RPMI8226 (cell line): ENCODE data around the gene NFXL1.
A peak's percentile ranks its signal among the peaks of the same experiment; 100 is the strongest.
"Not testable (repeated sequence)": the region's sequence is repeated elsewhere in the genome, so short reads cannot be mapped to it uniquely, and the experiment has no call there.

Experiments used
- DNase-seq: peaks from one replicate; pipeline ENCODE4 v3.0.0-alpha.2; 2015

Gene NFXL1

DNA sequence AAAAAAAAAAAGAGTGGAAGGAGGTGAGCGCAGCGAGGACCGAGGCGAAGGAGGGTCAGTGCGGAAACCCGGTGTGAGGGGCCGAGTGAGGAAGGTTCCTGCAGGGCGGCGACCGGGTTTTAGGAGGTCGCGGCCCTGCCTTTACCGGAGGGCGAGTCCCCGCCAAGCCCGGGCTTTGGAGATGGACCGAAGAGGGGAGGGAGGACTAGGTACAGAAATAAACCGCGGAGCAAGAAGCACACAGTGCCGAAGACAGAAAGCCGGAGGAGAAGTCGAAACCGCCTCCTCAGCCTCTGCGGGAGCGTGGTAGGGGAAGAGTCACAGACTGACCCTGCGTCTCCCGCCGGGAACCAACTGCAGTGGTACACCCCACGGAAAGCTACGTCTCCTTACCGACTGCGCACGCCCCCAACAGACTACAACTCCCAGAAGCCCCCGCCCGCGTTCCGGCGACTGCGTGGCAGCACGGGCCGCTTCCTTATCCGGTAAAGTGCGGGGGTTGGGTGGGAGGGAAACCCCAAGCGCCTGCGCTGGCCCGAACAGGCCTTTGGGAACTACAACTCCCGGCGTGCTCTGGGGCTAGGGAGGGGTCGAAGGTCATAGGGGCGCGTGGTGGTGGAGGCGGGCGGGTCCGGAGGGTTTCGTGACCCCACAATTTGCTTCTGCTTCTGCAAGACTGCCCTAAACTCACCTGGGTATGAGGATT, at the start of gene NFXL1:
Gene NFXL1 (minus strand): TSS at position 364 of the 706 bp plus-strand sequence. CDS start 380 bp downstream, outside the sequence.
- DNase-seq = peak; percentile 94

GRCh38 chr4:47954677-47955076, 40.3 kb upstream of the NFXL1 start:
- no peak for DNase-seq

DNA sequence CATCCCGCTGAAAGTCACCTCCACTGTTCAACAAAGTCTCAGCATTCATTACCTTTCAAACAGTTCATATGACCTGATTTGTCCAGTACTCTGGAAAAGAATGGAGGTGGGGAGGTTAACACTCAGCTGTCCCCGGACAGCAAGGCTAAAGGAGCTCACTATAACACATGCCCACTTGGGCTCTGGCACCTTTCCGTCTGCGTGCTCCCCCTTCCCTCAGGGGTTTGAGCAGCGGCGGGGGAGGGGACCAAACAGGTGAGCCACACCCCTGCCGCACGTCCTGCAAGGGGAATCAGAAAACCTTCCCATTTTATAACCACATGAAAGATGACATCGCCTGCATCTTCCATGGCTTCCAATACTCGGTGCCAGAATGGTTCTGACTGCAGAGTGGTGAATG, 39.9 kb upstream of the NFXL1 start:
- no peak for DNase-seq

DNA sequence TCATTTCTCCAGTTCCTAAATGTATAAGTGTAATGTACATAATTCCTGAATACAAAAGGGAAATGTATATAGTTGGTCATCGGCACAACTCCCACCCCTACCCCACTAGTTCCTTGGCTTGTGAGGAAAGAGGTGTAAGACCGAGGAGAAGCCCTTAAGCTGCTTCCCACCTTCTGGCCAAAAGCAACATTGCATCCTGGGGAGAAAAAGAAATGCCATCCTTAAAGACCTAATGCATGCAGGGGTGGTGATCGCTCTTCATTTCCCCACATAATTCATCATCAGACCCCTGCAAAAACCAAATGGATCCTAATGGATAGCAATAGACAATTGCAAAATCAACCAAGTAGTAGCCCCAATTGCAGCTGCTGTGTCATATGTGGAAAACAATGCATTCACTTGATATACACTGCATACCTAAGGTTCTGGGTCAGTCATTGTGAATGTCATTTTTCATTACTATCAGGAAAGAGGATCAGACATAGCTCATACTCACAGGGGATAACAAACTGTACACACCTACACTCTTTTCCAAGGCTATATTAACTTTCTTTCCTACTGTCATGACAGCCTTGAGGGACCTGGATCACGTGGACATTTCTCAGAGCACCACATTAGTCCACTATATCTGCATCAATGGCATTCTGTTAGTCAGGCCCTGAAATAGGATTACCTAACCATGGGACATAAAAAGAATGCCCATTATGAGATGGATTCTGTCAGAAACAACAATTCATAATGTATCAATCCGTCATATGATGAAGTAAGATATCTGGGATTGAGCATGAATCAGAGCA, 31.7 kb upstream of the NFXL1 start:
- DNase-seq = no peak

DNA sequence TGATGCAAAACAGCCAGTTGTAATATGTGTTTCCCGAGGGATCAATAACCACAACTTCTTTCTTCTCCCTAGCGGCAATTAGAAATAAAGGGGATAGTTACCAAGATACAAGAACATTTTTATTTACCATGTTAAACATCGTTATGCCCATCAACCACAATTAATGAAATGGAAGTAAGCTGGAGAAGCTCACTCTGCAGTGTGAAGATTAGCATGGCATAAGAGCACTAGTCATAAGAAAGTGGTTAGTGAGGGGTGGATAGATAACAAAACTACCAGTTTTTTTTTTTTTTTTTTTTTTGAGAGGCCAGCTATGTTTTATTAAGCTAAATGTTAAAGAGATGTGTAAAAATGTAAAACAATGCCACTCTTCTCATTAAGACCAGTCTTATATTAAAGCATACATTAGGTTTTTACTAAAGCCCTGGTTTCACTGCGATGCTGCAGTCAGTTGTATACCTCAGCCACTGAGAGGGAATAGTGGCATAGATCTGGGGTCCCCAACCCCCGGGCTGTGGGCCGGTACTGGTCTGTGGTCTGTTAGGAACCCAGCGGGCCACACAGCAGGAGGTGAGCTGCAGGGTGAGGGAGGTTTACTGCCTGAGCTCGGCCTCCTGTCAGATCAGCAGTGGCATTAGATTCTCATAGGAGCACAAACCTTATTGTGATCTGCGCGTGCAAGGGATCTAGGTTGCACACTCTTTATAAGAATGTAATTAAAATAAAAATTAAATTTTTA, 27.9 kb upstream of the NFXL1 start:
- no peak for DNase-seq

GRCh38 chr4:47939456-47939855, 25.1 kb upstream of the NFXL1 start:
- DNase-seq = no peak

- DNase-seq = no peak
These were observed 22.0 kb upstream of the NFXL1 start for GRCh38 chr4:47936336-47936735.

GRCh38 chr4:47933840-47934239, 19.5 kb upstream of the NFXL1 start:
- DNase-seq = peak; percentile 31

- DNase-seq = no peak
These were observed 16.8 kb upstream of the NFXL1 start for GRCh38 chr4:47930971-47931804.

DNA sequence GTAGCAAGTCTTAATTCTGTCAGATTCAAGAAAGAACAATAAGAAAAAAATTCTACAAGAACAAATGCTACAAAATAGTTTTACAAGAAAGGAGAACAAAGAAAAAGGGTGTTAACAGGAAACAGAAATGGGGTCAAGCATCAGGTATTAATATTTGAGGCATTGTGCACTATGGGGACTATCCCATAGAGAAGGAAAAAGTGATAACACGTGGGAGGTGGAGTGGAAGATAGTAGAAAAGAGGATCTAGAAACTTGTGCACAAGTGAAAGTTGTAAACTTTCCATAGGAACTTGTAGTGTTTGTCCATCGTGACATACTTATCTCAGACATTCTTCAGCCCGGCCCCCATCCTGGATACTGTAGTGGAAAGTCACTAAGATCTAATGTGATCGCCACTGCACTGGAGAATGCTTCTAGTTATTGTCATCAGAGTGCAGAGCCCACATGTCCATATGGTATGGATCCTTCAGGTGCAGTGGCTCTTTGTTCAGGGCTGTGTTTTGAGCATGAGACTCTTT, 15.4 kb upstream of the NFXL1 start:
- DNase-seq = no peak

GRCh38 chr4:47926667-47927258, 12.4 kb upstream of the NFXL1 start:
- peak; percentile 29 for DNase-seq

DNA sequence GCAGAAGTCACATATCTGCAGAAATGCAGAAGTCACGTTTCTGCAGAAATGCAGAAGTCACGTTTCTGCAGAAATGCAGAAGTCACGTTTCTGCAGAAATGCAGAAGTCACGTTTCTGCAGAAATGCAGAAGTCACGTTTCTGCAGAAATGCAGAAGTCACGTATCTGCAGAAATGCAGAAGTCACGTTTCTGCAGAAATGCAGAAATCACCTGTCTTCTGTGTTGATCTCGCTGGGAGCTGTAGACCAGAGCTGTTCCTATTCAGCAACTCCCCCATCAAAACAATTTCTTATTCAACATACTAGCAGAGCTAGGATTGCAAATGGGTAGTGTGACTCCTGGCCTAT, 8.9 kb upstream of the NFXL1 start:
- not testable (repeated sequence) for DNase-seq

DNA sequence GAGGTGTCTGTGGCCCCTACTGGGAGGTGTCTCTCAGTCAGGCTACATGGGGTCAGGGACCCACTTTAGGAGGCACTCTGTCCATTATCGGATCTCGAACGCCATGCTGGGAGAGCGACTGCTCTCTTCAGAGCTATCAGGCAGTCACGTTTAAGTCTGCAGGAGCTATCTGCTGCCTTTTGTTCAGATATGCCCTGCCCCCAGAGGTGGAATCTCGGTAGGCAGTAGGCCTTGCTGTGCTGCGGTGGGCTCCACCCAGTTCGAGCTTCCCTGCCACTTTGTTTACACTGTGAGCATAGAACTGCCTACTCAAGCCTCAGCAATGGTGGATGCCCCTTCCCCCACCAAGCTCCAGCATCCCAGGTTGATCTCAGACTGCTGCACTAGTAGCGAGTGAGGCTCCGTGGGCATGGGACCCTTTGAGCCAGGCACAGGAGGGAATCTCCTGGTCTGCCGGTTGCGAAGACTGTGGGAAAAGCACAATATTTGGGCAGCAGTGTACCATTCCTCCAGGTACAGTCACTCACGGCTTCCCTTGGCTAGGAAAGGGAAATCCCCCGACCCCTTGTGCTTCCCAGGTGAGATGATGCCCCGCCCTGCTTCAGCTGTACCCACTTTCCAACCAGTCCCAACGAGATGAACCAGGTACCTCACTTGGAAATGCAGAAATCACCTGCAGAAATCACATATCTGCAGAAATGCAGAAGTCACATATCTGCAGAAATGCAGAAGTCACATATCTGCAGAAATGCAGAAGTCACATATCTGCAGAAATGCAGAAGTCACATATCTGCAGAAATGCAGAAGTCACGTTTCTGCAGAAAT, 8.3 kb upstream of the NFXL1 start:
- not testable (repeated sequence) for DNase-seq

GRCh38 chr4:47917163-47917562, 2.8 kb upstream of the NFXL1 start:
- DNase-seq = not testable (repeated sequence)

DNA sequence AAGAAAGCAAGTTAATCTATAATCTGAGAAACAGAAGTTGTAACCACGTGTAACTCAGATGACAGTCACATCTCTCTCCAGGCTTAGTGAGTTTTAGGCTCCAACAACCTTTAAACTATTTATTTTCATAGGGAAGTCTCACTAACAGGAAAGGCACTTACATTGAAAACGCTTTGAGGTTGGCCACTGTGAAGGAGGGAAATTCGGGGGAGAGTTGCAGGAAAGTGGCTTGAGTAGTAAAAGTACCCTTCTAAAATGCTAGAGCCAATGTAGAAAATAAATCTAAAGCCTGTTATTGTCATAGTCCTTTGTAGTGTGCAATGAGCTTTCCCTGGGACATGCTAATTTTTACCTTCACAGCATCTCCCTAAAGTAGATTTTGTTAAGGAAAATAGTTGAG, 995 bp upstream of the NFXL1 start:
- no peak for DNase-seq

DNA sequence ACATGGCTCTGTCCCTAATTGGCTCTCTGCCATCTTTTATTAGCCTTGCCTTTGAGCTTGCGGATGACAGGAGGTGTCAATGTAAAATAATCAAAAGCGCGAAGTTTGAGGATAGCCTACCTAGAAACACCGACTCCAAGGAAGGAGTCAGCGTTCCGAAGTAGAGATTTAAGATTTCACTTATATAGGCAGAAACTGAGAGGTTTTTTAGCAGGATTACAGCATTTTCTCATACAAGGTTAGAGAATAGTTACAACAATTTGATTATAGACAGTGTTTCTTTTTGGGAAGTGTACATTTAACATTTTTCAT, 499 bp upstream of the NFXL1 start:
- DNase-seq = no peak

- peak; percentile 36 for DNase-seq
These were observed 543 bp downstream of the NFXL1 start for GRCh38 chr4:47913861-47914219.

DNA sequence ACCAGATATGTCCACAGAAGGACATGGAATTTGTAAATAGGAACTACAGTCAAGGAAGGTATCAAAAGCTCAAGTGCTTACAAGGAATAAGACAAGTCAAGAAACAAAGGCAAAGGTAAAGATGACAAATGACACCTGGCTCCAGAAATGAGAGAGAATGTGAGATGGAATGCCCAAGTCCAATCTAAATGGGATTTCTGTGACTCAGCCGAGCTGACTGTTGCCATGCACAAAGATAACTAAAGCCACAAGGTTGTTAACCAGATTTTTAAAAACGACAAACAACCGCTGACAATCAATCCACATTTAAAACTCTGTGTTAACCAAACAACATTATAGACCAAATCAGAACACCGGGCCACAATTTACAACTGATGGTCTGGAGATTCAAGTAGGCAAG, 1.1 kb downstream of the NFXL1 start:
- no peak for DNase-seq

DNA sequence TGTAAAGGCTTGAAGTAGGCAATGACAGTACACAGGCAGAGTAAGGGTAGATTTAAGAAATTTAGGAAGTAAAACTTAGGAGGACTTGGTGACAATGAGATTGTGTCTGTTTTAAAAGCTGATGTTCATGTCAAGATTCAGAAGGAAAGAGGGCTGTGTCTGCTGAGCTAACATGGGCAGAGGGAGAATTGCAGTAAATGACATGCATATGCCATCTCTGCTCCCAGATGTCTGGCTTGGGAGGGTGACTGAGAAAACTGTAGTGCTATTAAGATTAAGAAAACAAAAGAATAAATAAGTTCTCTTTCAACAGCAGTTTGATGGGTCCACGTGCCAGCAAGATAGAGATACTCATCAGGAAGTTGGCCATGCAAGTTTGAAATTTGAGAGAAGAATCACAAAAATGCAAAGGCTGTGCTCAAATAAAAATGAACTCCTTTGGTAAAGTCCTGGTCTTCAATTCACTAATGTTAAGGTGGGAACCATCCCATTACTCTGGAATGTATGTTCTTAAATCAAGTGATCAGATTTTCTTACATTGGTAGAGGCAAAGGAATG, 7.2 kb downstream of the NFXL1 start:
- DNase-seq = no peak

DNA sequence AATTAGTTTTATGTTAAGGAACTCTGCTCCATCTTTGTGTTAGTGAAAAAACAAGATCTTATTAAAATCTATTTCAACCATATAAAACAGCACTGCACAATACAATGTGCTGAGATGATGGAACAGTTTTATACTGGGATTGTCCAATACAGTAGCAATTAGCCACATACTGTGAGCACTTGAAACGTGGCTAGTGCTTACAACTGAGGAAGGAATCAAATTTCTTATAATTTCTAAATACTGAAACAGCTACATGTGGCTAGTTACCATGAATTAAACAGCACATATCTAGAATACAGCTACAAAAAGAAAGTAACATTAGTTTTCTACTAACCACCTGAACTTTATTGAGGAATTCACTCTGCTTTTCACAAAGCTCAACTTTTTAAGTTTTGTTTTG, 14.7 kb downstream of the NFXL1 start:
- DNase-seq = no peak

DNA sequence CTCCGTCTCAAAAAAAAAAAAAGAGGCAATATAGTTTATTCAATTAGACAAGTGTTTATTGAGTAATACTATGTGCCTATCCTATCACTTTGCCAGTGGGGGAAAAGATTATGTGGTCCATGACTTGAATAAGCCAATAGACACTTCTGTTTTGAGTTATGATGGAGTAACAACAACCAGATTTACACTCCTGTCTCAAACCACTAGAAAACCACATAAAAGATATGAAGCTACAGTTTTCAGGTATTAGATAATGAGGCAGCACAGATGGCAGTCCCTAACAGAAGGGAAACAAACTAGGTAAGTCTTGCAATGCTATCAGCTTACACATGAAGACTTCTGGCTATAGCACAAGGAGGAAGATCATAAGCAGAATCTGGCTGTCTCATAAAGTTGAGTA, 22.5 kb downstream of the NFXL1 start:
- DNase-seq = no peak
